ENCODE data around the gene DDX39B.

GRCh38 chr6:31531162-31531561 is 10.6 kb downstream of the DDX39B start:
- TF ChIP-seq, protein P1, sequence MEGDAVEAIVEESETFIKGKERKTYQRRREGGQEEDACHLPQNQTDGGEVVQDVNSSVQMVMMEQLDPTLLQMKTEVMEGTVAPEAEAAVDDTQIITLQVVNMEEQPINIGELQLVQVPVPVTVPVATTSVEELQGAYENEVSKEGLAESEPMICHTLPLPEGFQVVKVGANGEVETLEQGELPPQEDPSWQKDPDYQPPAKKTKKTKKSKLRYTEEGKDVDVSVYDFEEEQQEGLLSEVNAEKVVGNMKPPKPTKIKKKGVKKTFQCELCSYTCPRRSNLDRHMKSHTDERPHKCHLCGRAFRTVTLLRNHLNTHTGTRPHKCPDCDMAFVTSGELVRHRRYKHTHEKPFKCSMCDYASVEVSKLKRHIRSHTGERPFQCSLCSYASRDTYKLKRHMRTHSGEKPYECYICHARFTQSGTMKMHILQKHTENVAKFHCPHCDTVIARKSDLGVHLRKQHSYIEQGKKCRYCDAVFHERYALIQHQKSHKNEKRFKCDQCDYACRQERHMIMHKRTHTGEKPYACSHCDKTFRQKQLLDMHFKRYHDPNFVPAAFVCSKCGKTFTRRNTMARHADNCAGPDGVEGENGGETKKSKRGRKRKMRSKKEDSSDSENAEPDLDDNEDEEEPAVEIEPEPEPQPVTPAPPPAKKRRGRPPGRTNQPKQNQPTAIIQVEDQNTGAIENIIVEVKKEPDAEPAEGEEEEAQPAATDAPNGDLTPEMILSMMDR (IDR thresholded peaks at IDR 0.05; ENCODE audit: poor library complexity), result no peak
- TF ChIP-seq EZH2phosphoT487 (IDR thresholded peaks at IDR 0.05; ENCODE audit: low read depth, severe bottlenecking, unreplicated experiment) (no peak), EZH2 (IDR thresholded peaks at IDR 0.05; ENCODE audit: borderline replicate concordance) (no peak)

Data from hepatocyte (in vitro differentiated cells).